NCI-H187 treated with DMSO at 0.1 percent for 48 hours (cell line): ENCODE results near the gene LINGO1.

Source experiments
- DNase-seq: peaks from one replicate; lab custom pipeline; 2025; lab: John Stamatoyannopoulos, UW

Gene LINGO1

DNA sequence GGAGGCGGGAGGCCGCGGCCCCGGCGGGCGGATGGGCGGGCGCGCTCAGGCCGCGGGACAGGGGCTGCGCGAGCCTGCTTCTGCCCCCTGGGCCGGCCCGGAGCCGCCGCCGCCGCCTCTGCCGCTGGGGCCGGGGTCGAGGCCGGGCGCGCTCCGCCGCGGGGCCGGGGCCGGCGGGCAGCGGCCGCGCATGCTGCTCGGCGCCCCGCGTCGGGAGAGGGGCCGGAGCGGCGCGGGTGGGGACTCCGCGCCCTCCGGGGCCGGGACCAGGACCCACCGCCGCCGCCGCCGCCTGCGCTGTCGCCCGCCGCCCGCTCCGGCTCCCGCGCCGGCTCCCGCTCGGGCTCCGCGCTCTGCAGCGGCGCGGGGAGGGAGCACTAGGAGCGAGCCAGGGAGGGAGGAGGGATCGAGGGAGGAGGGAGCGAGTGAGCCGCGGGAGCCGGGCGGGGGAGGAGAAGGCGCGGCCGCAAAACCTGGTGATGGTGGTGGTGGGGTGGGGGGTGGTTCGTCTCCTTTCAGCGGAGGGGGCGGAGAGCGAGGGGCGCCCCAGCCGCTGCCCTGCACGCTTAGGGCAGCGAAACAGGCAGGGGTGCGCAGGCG, at the start of gene LINGO1:
TSS of gene LINGO1 (minus strand) at position 379 of the 600 bp plus-strand sequence. CDS start 597 bp downstream, outside the sequence.
- no peak for DNase-seq

DNA sequence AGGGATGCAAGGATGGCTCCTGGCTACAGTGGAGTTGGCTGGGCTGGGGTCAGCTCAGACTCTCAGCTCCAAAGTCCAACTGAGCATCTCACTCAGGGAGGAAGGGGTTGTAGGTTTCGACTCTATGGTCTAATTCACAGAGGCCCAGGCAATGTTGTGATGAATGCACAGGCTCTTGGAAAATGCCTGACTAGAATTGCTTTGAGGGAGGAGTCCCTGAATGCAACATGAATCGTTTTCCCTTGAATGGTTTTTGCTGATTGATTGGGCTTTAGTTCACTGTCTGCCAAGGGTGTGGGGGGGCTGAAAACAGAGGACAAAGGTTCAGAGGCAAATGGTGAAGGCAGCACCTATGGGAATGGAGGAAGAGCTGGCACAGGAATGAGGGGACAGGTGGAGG, 48.6 kb upstream of the LINGO1 start:
- DNase-seq = no peak

DNA sequence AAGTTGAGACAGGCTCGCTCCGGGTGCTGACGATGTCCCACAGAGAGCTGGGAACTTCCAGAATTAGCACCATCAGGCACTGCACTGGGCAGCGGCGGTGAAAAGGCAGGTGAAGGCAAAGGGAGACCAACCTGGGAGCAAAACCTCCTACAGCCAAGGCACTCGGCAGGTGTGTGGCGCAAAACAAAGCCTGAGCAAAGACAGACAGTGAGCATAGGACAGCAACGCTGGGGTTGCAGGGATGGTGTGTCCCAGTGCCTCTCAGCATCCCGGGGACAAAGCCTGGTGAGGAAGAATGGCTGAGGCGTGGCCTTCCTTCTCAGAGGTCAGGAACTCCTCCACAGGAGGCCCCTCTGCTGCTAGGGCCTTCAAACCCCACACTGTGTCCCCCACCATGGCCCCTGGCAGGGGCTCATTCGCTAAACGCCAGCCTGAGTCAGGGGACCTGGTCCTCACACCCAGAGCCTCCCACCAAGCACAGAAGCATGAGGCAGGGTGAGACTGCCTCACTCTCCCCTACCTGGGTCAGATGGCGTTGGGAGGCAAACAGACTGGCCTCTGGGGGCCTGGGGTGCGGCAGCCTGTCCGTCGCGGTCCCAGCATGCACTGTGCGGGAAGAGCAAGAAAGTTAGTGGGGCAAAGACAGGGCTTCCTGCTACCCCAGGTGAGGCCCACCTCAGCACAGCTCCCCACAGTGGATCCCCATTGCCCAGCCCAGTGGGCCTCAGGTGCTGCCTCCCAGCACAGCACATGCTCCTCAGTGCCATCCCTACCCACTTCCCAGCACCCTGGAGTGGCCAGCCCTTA, 44.1 kb upstream of the LINGO1 start:
- no peak for DNase-seq

DNA sequence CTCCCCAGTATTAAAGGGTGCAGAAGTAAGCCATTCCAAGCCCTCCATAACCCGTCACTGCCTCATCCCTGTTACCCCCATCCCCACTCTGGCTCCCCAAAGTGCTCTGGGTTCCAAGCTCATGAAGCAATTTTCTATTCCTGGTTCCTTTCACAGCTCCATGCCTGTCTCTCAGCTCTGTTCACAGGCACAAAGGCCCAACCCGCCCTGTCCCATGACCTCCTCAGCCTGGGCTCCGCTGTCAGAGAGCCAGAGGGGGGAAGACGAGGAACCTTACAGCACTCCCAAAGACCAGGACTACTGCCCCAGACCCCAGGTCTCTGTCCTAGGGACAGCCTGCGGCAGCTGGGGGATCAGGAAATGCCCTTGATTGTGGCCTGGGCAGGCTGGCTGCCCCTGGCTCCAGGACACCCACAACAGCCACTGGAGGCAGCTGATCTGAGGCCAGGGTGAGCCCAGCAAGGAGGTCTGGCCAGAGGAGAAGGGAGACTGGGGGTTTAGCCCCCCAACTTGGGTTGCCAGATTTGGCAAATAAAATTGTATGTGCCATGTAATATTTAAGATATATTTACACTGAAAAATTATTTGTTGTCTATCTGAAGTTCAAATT, 43.2 kb upstream of the LINGO1 start:
- DNase-seq = no peak

DNA sequence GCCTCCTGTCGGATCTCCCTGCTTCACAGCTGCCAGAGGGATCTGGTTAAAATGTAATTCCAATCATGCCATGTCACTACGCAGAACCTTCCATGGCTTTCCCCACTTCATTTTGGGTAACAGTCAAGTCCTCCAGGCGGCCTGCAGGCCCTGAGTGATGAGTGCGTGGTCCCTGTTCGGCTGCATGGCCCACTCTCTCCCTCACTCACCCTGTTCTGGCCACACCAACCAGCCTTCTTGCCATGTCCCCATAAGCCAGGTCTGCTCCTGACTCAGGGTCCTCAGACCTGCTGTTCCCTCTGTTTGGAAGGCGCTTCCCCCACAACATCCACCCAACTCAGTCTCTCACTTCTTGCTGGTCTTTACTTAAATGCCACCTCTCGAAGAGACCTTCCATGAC, 41.6 kb upstream of the LINGO1 start:
- no peak for DNase-seq

GRCh38 chr15:77673866-77674265, 41.2 kb upstream of the LINGO1 start:
- no peak for DNase-seq

- no peak for DNase-seq
These were observed 39.4 kb upstream of the LINGO1 start for GRCh38 chr15:77672135-77672534.

- no peak for DNase-seq
These were observed 38.8 kb upstream of the LINGO1 start for GRCh38 chr15:77671362-77672056.

DNA sequence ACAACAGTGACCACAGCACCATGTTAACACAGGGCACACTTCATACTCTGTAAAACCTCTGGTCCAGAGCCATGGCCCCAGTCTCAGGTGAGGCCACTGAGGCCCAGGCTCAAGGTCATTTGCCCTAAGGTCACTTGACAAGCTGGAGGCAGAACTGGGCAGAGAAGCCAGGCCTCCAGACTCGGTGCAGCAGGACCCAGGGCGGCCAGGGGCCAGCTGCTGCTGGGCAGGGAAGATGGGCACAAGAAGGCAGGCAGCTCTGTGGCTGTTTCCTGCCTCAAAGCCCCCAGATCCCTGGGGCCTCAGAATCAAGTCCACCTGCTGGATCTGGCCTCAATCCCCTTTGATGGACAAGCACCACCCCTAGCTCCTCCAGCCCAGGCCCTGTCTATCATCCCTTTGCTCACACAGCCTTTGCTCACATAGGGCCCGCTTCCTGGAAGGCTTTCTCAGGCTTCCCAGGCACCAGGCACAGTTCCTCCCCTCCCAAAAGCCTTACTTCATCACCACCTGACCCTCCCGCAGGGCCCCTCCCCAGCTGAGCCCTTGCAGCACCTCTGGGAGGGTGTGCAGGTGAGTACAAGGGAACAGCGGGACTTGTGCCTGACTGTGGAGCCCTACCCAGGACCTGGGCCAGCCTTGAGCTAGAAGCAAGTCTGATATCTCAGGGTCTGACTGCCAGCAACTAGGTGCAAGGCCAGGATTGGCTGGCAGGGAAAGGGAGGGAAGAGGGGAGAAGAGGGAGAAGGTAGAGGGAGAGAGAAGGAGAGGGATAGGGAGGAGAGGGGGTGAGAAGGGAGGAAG, 38.0 kb upstream of the LINGO1 start:
- no peak for DNase-seq

DNA sequence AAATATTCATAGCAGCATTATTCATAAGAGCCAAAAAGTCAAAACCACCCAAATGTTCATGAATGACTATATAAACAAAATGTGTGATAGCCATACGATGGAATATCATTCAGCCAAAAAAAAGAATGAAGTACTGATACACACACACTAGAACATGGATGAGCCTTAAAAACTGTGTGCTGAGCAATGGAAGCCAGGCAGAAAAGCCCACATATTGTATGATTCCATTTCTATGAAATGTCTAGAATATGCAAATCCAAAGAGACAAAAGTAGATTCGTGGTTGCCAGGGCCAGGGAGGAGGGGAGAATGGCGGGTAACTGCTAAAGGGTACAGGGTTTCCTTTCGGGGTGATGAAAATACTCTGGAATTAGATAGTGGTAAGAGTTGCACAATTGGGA, 37.2 kb upstream of the LINGO1 start:
- no peak for DNase-seq

- DNase-seq = no peak
These were observed 34.9 kb upstream of the LINGO1 start for GRCh38 chr15:77667338-77668234.

- DNase-seq = no peak
These were observed 33.6 kb upstream of the LINGO1 start for GRCh38 chr15:77666296-77666660.

DNA sequence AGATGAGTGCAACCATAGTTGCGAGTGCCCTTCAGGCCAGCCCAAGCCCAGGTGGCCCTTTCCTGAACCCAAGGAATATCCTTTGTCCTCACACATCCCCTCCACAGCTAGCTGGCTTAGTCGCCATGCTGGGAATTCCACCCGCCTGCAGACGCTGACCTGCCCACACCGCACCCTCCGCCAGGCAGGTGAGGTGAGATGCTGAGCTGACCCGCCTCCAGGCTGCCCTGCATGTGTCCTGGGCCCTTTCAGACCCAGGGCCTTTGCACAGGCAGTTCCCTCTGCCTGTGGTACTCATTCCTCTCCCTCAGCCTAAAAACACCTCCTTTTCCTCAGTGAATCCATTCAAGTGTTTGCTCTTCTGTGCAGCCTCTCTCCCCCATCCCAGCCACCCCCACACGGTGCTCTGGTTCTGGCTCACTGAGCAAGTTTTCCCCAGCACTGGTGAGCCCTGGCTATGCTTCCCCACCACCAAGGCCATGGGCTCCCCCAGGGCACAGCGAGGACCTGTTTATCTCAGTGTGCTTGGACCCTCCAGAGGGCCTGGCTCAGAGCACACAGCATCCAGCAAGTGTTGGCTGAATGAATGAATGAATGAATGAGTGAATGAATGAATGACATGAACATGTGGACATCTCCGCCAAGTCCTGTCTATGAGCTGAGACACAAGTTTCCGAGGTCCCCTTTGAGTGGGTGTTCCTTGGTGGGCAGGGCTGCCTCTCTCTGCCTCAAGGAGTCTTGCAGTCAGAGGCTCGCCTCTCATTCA, 33.0 kb upstream of the LINGO1 start:
- DNase-seq = no peak

DNA sequence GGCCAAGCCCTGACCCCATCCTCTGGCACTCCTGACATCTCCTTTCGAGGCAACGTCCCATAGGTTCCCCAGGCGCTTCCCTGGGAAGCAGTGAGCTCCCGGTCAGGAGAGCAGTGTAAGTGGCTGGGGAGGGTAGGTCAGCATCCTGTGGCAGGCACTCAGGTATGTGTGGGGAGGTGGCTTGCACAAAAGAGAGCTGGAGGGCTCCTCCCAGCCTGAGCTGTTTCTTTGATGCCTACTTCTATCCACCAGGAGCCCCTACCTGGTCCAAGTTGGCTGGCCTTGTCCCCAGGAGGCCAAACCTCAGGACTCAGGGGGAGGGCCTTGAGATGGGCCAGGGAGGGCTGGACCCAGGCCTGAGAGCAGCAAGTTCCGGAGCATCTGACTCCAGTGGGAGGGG, 31.7 kb upstream of the LINGO1 start:
- DNase-seq = no peak

GRCh38 chr15:77663256-77663655, 30.5 kb upstream of the LINGO1 start:
- no peak for DNase-seq

DNA sequence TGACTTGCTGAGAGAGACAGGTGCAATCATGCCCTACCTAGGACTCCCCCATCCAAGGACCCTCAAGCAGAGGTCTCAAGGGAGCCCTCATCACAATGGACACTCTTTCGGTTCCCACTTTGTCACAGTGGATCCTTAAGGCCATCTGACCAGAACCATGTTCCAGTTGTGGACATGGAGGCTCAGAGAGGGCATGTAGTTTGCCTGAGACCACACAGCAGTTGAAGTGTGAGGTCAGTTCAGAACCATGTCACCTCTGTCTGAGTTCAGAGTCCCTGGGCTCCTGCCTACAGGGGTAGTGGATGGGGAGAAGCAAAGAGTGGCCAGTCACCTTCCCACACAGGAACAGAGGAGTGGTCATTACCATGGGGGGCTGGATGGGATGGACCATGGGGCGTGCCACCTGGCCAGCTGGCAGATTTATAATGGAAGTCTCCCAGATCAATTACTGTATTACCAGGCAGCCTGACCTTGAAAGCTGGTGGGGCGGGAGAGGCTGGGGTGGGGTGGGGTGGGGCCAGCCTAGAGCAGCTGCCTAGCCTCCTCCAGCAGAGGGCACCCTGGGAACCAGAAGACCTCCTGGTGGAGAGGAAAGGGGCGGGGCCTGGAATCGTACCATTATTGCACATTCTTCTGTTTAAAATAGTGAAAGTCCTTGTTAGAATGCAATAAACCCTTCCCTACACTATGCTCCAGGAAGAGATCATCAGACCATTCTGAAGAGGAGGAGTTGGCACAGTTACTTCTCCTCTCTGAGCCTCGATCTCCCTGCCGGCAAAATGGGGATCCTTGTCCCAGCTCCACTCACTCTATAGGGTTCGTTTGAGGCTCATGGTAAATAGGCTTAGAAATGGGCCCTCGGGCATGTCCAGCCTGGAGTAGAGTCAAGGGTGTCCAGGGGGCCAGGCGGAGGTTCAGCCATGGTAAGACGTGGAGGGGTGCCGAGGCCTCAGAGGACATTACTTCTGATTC, 26.9 kb upstream of the LINGO1 start:
- no peak for DNase-seq

DNA sequence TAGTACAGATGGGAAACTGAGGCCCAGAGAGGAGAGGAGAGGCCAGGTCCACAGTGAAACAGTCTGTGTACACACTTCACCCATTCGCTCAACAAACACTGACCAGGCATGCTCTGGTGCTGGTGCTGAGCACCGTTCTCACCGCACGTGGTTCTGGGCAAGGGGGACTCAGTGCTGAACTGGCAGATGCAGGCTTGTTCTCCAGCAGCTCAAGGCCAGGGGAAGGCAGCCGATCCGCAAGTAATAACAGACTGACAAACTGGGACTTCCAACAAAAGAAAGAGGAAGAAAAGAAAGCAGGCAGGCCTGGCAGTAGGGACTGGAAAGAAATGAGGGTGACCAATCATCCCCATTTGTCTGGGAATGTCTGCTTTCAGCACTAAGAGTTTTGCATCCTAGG, 25.6 kb upstream of the LINGO1 start:
- DNase-seq = no peak

DNA sequence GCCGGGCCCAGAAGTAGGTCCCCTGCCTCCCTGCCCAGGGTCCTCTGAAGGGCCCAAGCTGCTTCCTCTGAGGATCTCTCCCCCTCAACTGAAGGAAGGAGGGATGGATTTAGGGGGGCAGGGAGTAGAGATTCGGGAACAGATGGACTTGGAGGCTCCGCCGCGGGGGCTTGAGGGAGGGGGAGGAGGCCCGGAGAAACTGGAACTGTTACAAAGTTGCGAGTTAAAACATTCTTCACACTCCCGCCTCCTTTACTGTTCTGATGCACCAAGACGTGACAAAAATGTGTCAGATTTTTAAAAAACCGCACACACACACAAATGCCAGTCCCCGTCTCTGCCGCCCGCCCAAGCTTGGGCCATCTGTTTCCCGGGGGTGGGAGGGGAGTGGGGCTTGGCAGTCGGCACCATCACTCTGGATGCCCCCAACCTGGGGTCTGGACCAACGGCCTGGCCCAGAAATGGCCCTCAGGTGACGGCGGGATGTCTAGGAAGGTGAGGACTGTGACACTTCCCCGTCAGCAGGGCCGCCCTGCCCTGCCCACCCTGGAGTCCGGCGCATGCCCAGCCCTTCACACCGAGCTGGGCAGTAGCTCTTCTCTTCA, 25.0 kb upstream of the LINGO1 start:
- DNase-seq = no peak

- no peak for DNase-seq
These were observed 23.6 kb upstream of the LINGO1 start for GRCh38 chr15:77656294-77656693.
